Measurements from ENCODE around the gene TIMM17B.
"Not testable (repeated sequence)": the region's sequence is repeated elsewhere in the genome, so short reads cannot be mapped to it uniquely, and the experiment has no call there.

The TIMM17B gene

GRCh38 chrX:48893556-48894348 is 3.8 kb downstream of the TIMM17B start:
- FAIRE-seq: no peak

- no peak for FAIRE-seq
Measured at GRCh38 chrX:48892896-48893295, 4.7 kb downstream of the TIMM17B start.

GRCh38 chrX:48891402-48892288 is 5.9 kb downstream of the TIMM17B start:
- no peak for FAIRE-seq

- FAIRE-seq: no peak
Measured at GRCh38 chrX:48890934-48891401, 6.6 kb downstream of the TIMM17B start.

GRCh38 chrX:48890296-48890925 is 7.2 kb downstream of the TIMM17B start:
- no peak for FAIRE-seq

GRCh38 chrX:48886586-48886985 is 11.0 kb downstream of the TIMM17B start:
- FAIRE-seq: not testable (repeated sequence)

- FAIRE-seq: no peak
Measured at GRCh38 chrX:48883729-48884128, 13.8 kb downstream of the TIMM17B start.

GRCh38 chrX:48876944-48877343 is 20.6 kb downstream of the TIMM17B start:
- FAIRE-seq: not testable (repeated sequence)

DNA sequence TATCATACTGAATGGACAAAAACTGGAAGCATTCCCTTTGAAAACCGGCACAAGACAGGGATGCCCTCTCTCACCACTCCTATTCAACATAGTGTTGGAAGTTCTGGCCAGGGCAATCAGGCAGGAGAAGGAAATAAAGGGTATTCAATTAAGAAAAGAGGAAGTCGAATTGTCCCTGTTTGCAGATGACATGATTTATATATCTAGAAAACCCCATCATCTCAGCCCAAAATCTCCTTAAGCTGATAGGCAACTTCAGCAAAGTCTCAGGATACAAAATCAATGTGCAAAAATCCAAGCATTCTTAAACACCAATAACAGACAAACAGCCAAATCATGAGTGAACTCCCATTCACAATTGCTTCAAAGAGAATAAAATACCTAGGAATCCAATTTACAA is 25.6 kb downstream of the TIMM17B start:
- not testable (repeated sequence) for FAIRE-seq

DNA sequence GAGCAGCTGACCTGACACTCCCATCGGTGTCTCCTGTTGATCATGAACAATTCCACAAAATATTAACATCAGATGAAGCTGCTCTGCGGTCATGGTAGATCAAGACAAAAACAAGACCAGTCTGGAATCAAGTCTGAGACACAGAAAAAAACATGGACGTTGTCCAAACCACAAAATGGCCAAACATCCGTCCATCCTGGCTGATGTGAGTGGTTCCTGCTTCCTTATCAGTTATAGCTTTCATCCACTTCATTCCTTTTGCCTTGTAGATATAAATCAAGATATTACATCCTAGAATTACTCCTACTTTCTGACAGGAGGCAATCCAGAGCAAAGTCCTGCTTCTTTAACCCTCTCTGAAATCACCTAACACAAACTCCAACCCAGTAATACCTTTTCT is 33.4 kb downstream of the TIMM17B start:
- FAIRE-seq: no peak

- FAIRE-seq: no peak
Measured at GRCh38 chrX:48854898-48855297, 42.7 kb downstream of the TIMM17B start.

DNA sequence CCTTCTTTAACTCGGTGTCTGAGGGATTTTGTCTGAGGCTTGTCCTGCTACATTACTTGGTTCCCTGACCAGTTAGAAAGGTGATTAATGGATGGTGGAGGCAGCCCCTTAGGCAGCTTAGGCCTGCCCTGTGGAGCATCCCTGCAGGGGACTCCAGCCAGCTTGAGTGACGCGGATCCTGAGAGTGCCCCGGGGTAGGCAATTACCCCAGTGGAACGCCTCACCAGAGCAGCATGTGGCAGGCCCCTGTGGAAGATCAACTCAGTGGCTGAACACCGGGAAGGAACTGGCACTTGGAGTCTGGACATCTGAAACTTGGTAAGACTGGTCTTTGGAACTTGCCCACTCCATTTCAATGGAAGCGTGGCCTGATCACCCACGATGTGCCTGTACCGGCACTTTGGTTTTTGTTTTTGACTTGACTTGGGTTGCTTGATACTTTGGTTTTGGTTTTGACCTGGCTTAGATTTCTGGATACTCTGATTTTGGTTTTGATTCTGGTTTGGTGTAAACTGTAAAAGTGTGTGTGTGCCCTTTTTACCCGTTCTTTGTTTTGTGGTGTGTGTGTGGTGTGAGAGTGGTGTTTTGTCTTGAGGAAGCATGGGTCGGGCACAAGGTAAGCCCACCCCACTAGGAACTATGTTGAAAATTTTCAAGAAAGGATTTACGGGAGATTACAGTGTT is 43.3 kb downstream of the TIMM17B start:
- FAIRE-seq: not testable (repeated sequence)

GRCh38 chrX:48853494-48853893 is 44.1 kb downstream of the TIMM17B start:
- not testable (repeated sequence) for FAIRE-seq

DNA sequence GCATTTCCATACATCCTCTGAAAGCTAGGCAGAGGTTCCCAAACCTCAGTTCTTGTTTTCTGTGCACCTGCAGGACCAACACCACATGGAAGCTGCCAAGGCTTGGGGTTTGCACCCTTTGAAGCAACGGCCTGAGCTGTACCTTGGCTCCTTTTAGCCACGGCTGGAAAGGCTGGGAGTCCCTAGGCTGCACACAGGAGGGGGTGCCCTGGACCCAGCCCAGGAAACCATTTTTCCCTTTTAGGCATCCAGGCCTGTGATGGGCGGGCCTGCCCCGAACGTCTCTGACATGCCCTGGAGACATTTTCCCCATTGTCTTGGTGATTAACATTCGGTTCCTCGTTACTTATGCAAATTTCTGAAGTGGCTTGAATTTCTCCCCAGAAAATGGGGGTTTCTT is 44.7 kb downstream of the TIMM17B start:
- no peak for FAIRE-seq

DNA sequence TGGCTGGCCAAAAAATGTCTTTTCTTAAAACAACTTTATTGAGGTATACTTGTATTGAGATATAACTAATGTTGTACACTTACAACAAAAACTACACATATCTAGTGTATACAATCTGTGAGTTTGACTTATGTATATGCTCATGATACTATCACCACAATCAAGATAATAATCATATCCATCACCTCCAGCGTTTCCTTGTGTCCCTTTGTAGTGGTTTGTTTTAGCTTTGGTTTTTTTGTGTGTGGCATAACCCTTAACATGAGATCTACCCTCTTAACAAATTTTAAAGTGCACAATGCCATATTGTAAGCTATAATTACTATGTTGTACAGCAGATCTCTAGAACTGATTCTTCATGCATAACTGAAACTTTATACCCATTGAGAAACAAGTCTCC is 48.7 kb downstream of the TIMM17B start:
- FAIRE-seq: no peak

Measured in colon (tissue), 2 donors.